Endothelial cell of umbilical vein (primary cell): ENCODE measurements around the gene RPRD1A. TPM values are rescaled to one million over a fixed set of nuclear protein-coding genes. Genes with fewer than 3 reads are reported as not detected.
A peak's percentile ranks its signal among the peaks of the same experiment; 100 is the strongest.

ENCODE experiments used
- BruUV-seq: library from RNA; stranded (reverse); fragments of 400-500 nt; replicated peaks from 2 replicates; lab custom pipeline; 2021; lab: Mats Ljungman, UMichigan
- CTCF ChIA-PET: fragments of 300-600, 350-600 bp; sonication (Branson Sonifier 250); formaldehyde crosslinking; loops from one replicate; lab custom pipeline; 2021; ENCODE audit warnings: antibody characterized with exemption, inconsistent platforms; lab: Charles Lee
- POLR2A ChIA-PET: fragments of 300-600, 350-600 bp; sonication (Branson Sonifier 250); formaldehyde crosslinking; loops from one replicate; lab custom pipeline; 2021; ENCODE audit warnings: antibody characterized with exemption, inconsistent platforms; lab: Charles Lee
- DNase-seq: peaks from one replicate; pipeline ENCODE4 v3.0.0-alpha.2; 2011; ENCODE audit warnings: low read depth, low spot score
- FAIRE-seq: peaks from 2 replicates; lab custom pipeline; 2011; peaks lifted over from hg19 to GRCh38; lab: Jason Lieb, UNC
- H2AFZ ChIP-seq: 2 replicates; pipeline ENCODE4 v1.6.0; 2012; ENCODE audit warnings: low read depth, low read length, control low read depth, inconsistent platforms
- H3K27ac ChIP-seq: 2 replicates; pipeline ENCODE4 v1.5.1; 2011; ENCODE audit warnings: low read depth, mild to moderate bottlenecking, control low read depth, low read length, moderate library complexity; ENCODE audit not compliant: insufficient read depth
- H3K27me3 ChIP-seq, 2 experiments: 2 replicates each; pipeline versions ENCODE4 v1.6.0 to v1.6.1; 2011; ENCODE audit warnings: low read length in 2 of 2, mixed read lengths in 1 of 2; ENCODE audit not compliant: control insufficient read depth in 2 of 2, insufficient read depth in 2 of 2
- H3K36me3 ChIP-seq, 2 experiments: 2 replicates in 1 of 2; 3 replicates in 1 of 2; pipeline ENCODE4 v1.5.1; 2011; ENCODE audit warnings: low read length in 2 of 2, mild to moderate bottlenecking in 1 of 2, moderate library complexity in 1 of 2; ENCODE audit not compliant: control insufficient read depth in 2 of 2, insufficient read depth in 2 of 2; ENCODE audit errors: extremely low read depth in 1 of 2
- H3K4me1 ChIP-seq: 3 replicates; pipeline ENCODE4 v1.5.1; 2011; ENCODE audit warnings: mild to moderate bottlenecking, low read length; ENCODE audit not compliant: control insufficient read depth, insufficient read depth; ENCODE audit errors: extremely low read depth
- H3K4me2 ChIP-seq: 2 replicates; pipeline ENCODE4 v1.6.1; 2011; ENCODE audit warnings: low read length, control low read depth, mixed read lengths; ENCODE audit not compliant: insufficient read depth
- H3K4me3 ChIP-seq, 3 experiments: fragments of 200-600 bp in 1 of 3; sonication (generic), shearing (Covaris generic) in 1 of 3; replicated peaks in 1 of 3; 2 replicates each; pipeline ENCODE4 v1.5.1; 2011 to 2016; ENCODE audit warnings: control low read depth in 3 of 3, low read length in 3 of 3, mild to moderate bottlenecking in 2 of 3, inconsistent platforms in 1 of 3, low read depth in 1 of 3, moderate library complexity in 1 of 3; ENCODE audit not compliant: insufficient read depth in 1 of 3
- H3K79me2 ChIP-seq: 2 replicates; pipeline ENCODE4 v1.6.0; 2012; ENCODE audit warnings: low read length, inconsistent platforms; ENCODE audit not compliant: control insufficient read depth, insufficient read depth
- H3K9ac ChIP-seq: replicated peaks from 2 replicates; pipeline ENCODE3; 2011; ENCODE audit warnings: low read length, control low read depth; ENCODE audit not compliant: insufficient read depth; ENCODE audit errors: extremely low read depth
- H3K9me1 ChIP-seq: replicated peaks from 3 replicates; pipeline ENCODE4 v1.6.0; 2011; ENCODE audit warnings: mild to moderate bottlenecking, low read length; ENCODE audit not compliant: control insufficient read depth, insufficient read depth; ENCODE audit errors: extremely low read depth
- H3K9me3 ChIP-seq: replicated peaks from 2 replicates; pipeline ENCODE4 v1.5.1; 2012; ENCODE audit warnings: low read length, inconsistent platforms; ENCODE audit not compliant: control insufficient read depth, insufficient read depth
- H4K20me1 ChIP-seq: replicated peaks from 2 replicates; pipeline ENCODE3; 2011; ENCODE audit warnings: mild to moderate bottlenecking, low read length; ENCODE audit not compliant: control insufficient read depth, insufficient read depth; ENCODE audit errors: extremely low read depth
- CTCF ChIP-seq, 2 donors: IDR thresholded peaks; 1 replicate in 1 of 2; 2 replicates in 1 of 2; pipeline ENCODE4 v1.5.1; 2011; ENCODE audit warnings: low read length in 2 of 2, mild to moderate bottlenecking in 2 of 2, moderate library complexity in 2 of 2, control low read depth in 1 of 2, inconsistent platforms in 1 of 2, low read depth in 1 of 2; ENCODE audit not compliant: insufficient read depth in 1 of 2; ENCODE audit errors: extremely low read depth in 1 of 2
- EZH2 ChIP-seq: IDR thresholded peaks from 2 replicates; pipeline ENCODE4 v1.6.1; 2012; ENCODE audit warnings: borderline replicate concordance, low read depth, mild to moderate bottlenecking, moderate library complexity, low read length, inconsistent platforms; ENCODE audit not compliant: severe bottlenecking
- FOS ChIP-seq: IDR thresholded peaks from 2 replicates; pipeline ENCODE4 v1.6.1; 2011; ENCODE audit warnings: mild to moderate bottlenecking, low read length, moderate library complexity, borderline replicate concordance; ENCODE audit not compliant: insufficient read depth
- GATA2 ChIP-seq: IDR thresholded peaks from 2 replicates; pipeline ENCODE4 v1.7.0; 2011; ENCODE audit warnings: low read depth, mild to moderate bottlenecking, moderate library complexity, mixed read lengths, low read length; ENCODE audit not compliant: insufficient read length, insufficient read depth
- JUN ChIP-seq: IDR thresholded peaks from 2 replicates; pipeline ENCODE4 v1.6.1; 2011; ENCODE audit warnings: borderline replicate concordance, low read depth; ENCODE audit not compliant: insufficient read length, insufficient read depth
- MAX ChIP-seq: IDR thresholded peaks from 2 replicates; pipeline ENCODE4 v1.6.1; 2011; ENCODE audit not compliant: insufficient read depth, insufficient read length
- MYC ChIP-seq: IDR thresholded peaks from one replicate; pipeline ENCODE4 v1.6.1; 2011; ENCODE audit warnings: mild to moderate bottlenecking, low read depth, low read length
- POLR2A ChIP-seq: IDR thresholded peaks from 2 replicates; pipeline ENCODE4 v1.6.1; 2012; ENCODE audit warnings: low read depth, mild to moderate bottlenecking, control low read depth, low read length
- POLR2AphosphoS5 ChIP-seq: IDR thresholded peaks from 2 replicates; pipeline ENCODE4 v1.6.1; 2012; ENCODE audit warnings: low read depth, mild to moderate bottlenecking, control low read depth, low read length, moderate library complexity; ENCODE audit not compliant: insufficient read depth
- dilution Hi-C: fragments of 300-500 bp; cut with MboI; formaldehyde crosslinking; loops from one replicate; pipeline ENCODE4 v1.15.0; 2019; ENCODE audit warnings: low sequenced_read_pairs; ENCODE audit not compliant: extremely low pct_ligation_motif_present
- intact Hi-C: fragments of 100-400 bp; cut with micrococcal nuclease; formaldehyde crosslinking; loops from one replicate; pipeline ENCODE4 v1.10.0; 2022
- polyA plus RNA-seq, 4 experiments: library from polyadenylated mRNA; depleted of rRNA in 3 of 4; stranded (reverse) in 3 of 4; unstranded in 1 of 4; fragments of >200 nt; gene quantifications; 2 replicates each; pipeline versions ENCODE4 v1.2.1 to v1.2.3, GENCODE V29; 2011 to 2012; ENCODE audit warnings: missing spikeins in 1 of 4
- total RNA-seq: library from RNA; stranded (reverse); gene quantifications from 2 replicates; pipeline ENCODE4 v1.2.3, GENCODE V29; 2021

RPRD1A gene
- total and polyA plus RNA-seq, 2 donors (not counting 3 experiments of a cell fraction or from before 2014, with no cell fraction given): 13.5 to 50.7 TPM

- Histone ChIP-seq H2AFZ (no peak overlapping the region), H3K36me3 (peaks cover 7 to 15% of the 10 kb centered on the region in 2 experiments), H3K9ac (no peak overlapping the region), H3K4me3 (no peak overlapping the region), H3K79me2 (peaks cover 20% of the 10 kb centered on the region), H3K9me1 (no peaks in the 10 kb centered on the region), H3K9me3 (no peaks in the 10 kb centered on the region), H3K4me1 (peaks cover 18% of the 10 kb centered on the region), H3K27ac (no peak overlapping the region), H3K27me3 (no peaks in the 10 kb centered on the region), H4K20me1 (no peaks in the 10 kb centered on the region), H3K4me2 (peak overlapping the region; percentile 95)
- ChIA-PET CTCF (interaction anchor here (1.5 kb wide), 1 partner anchor 24 kb away, joined by 6 read pairs; no protein-coding TSS in a partner anchor), POLR2A (no interaction called here)
- TF ChIP-seq FOS (no peak), POLR2AphosphoS5 (no peak), POLR2A (no peak), GATA2 (no peak), JUN (no peak), EZH2 (no peak), CTCF (IDR thresholded peaks at IDR 0.05; ENCODE audit: extremely low read depth in 1 of 2, insufficient read depth in 1 of 2, low read depth in 1 of 2, low read length in 2 of 2) (no peak), MYC (no peak), MAX (no peak)
- no TSS peak for BruUV-seq
- FAIRE-seq: no peak
- no peak for DNase-seq
- intact Hi-C loops: loop anchor here (5.0 to 10.0 kb wide), 4 partner anchors 389 to 732 kb away; partner anchors contain the start of genes GALNT1 and ZNF397
- dilution Hi-C loops: no loop called here
These were observed 93.2 kb downstream of the RPRD1A start for GRCh38 chr18:35974181-35974580.
